ENCODE results near the gene S100A4.
"Not testable (repeated sequence)": the region's sequence is repeated elsewhere in the genome, so short reads cannot be mapped to it uniquely, and the experiment has no call there.

The S100A4 gene

GRCh38 chr1:153533689-153534201 is 11.9 kb downstream of the S100A4 start:
- DNase-seq (ENCODE audit: low read depth): peak; percentile 95

DNA sequence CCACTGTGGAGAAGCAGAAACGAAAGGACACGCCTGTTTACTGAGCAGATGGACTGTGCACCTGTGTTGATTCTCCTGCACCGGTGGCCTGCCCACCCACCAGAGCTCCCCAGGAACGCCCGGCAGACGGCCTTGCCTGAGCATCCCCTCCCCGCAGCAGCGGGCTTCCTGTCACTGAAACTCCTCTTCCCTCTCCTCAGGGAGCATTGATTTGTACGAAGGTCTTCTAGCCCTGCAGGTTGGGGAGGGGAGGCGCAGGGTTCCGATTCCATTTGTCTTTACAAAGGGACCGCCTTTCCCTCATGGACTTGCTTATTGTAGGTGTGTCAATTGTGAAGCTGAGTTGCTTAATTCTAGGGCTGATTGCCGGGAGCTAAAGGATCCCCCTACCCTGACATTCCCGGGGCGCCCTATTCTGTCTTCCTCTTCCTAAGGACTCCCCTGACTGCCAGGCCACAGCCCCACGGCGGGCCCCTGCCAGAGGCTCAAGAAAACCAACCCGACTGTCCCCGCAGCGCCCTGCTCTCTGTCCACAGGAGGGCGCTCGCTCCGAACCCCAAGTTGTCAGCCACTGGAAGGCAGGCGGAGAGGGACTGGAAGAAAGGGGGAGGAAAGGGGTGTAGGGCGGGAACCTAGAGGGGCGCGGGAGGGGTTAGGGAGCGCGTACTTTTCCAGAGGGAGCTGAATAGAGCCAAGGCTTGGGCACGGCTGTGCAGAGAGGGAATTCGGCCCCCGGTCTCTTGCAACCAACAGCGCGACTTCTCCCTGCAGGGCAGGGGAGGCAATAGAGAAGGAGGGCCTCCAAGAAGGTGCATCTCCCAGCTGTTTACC is 12.6 kb downstream of the S100A4 start:
- peak; percentile 86 for DNase-seq (ENCODE audit: low read depth)

- DNase-seq (ENCODE audit: low read depth): no peak
These were observed 13.4 kb downstream of the S100A4 start for GRCh38 chr1:153532181-153532580.

DNA sequence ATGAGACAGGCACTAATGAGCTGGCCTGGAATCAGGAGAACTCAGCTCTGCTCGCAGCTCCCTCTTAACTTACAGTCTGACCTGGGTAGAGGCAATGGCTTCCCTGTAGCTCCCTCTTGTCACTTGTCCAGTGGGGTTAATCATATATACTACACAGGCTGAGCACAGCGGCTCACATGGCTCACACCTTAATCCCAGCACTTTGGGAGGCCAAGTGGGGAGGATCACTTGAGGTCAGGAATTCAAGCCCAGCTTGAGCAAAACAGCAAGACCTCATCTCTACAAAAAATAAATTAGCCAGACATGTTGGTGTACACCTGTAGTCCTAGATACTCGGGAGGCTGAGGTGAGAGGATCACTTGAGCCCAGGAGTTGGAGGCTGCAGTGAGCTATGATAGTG is 14.0 kb downstream of the S100A4 start:
- no peak for DNase-seq (ENCODE audit: low read depth)

DNA sequence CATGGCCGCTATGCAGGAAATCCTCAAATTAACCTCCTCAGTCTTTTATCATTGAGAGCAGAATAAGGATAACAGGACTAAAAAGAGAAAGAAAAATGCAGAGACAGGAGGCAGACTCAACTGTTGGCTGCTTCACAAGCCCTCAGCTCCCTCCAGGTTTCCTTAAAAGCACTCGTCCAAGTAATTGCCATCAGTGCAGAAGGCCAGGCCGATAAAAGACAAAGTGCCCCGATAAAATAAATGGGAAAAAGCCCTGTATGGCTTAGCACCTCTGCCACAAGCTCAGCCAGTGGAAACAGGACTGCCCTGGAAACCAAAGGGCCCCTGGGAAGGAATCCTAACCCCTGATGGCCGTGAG is 17.9 kb downstream of the S100A4 start:
- no peak for DNase-seq (ENCODE audit: low read depth)

DNA sequence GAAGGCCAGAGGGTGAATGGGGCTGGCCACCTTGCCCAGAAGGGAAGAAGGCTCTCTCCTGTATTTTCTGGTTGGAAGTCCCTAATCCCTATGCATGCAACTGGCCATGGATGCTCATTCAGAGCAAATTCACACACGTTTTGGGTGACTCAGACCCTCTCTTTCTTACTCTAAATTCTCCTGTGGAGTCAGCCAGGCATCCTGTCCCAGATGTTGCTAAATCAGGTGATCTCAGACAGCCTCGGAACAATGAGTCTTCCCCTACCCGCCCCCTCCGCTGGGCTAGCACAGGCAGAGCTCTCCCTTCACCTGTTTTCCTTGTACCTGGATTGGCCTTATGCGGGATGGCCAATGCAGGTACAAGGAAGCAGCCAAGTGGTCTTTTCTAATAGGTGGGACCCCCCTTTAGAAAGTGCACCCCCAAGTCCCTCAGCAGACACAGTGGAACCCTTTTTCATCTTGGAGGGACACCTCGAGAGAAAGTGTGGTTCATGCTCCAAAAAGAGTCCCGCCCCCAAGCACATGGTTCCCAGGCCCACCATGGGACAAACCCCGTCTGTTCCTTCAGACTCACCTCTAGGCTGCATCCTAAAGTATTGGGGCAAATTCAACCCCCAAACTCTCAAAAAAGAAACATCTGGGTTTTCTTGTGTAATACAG is 18.5 kb downstream of the S100A4 start:
- DNase-seq (ENCODE audit: low read depth): no peak

- DNase-seq (ENCODE audit: low read depth): no peak
These were observed 19.5 kb downstream of the S100A4 start for GRCh38 chr1:153526132-153526543.

- no peak for DNase-seq (ENCODE audit: low read depth)
These were observed 20.4 kb downstream of the S100A4 start for GRCh38 chr1:153525088-153525728.

- DNase-seq (ENCODE audit: low read depth): not testable (repeated sequence)
These were observed 23.1 kb downstream of the S100A4 start for GRCh38 chr1:153522353-153523048.

- not testable (repeated sequence) for DNase-seq (ENCODE audit: low read depth)
These were observed 23.8 kb downstream of the S100A4 start for GRCh38 chr1:153521808-153522207.

GRCh38 chr1:153520818-153521476 is 24.7 kb downstream of the S100A4 start:
- DNase-seq (ENCODE audit: low read depth): peak; percentile 62

DNA sequence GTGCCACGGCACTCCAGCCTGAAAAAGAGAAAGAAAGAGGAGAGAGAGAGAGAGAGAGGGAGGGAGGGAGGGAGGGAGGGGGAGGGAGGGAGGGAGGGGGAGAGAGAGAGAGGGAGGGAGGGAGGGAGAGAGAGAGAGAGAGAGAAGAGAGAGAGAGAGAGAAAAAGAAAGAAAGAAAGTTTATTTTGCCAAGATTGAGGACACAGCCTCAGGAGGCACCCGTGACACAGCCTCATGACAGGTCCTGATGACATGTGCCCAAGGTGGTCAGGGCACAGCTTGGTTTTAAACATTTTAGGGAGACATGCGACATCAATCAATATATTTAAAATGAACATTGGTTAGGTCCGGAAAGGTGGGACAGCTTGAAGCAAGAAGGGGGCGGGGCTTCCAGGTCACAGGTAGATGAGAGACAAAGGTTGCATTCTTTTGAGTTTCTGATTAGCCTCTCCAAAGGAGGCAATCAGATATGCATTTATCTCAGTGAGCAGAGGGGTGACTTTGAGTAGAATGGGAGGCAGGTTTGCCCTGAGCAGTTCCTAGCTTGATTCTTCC is 25.4 kb downstream of the S100A4 start:
- not testable (repeated sequence) for DNase-seq (ENCODE audit: low read depth)

DNA sequence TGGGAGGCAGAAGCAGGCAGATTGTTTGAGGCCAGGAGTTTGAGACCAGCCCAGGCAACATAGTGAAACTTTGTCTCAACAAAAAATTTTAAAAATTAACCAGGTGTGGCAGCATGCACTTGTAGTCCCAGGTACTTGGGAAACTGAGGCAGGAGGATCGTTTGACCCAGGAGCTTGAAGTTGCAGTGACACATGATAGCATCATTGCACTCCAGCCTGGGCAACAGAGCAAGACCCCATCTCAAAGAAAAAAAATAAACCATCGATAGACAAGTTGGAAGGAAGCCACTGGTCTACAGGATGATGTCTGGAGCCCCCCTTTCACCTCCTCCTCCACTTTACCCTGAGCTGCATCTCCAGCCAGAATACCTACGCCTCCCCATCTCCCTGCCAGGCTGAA is 26.4 kb downstream of the S100A4 start:
- DNase-seq (ENCODE audit: low read depth): no peak

- DNase-seq (ENCODE audit: low read depth): no peak
These were observed 29.9 kb downstream of the S100A4 start for GRCh38 chr1:153515504-153516394.

GRCh38 chr1:153513666-153514065 is 31.9 kb downstream of the S100A4 start:
- no peak for DNase-seq (ENCODE audit: low read depth)

GRCh38 chr1:153513023-153513422 is 32.6 kb downstream of the S100A4 start:
- DNase-seq (ENCODE audit: low read depth): no peak

GRCh38 chr1:153510984-153511410 is 34.6 kb downstream of the S100A4 start:
- DNase-seq (ENCODE audit: low read depth): peak; percentile 81

DNA sequence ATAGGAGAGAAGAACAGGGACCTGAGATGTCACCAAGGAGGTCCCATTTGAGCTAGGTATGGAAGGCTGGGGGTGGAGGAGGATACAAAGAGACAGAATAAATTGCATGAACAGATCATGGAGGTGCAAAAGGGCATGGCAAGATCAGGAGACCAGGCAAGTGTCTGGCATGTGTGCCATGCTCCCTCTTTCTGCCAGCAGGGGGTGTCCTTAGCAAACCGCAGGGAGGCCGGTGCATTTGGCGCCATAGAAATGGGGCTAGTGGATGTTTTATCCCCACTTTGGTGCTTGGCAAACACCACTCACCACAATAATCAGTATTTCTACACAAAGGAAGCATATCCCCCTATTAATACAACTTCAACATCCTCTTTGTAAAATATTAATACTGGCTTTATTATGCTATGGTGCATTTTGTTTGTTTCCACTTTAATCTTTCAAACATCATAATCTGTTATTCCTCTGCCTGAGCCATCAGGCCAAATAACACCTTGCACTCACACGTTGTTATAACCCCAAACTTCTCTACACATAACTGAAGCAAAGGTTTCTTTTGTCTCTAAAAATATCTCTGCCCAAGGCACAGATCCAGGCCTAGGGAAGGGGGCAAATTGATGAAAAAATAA is 35.8 kb downstream of the S100A4 start:
- peak; percentile 38 for DNase-seq (ENCODE audit: low read depth)

- no peak for DNase-seq (ENCODE audit: low read depth)
These were observed 36.6 kb downstream of the S100A4 start for GRCh38 chr1:153509036-153509435.

Data from EH (cell line).